Thoracic aorta (tissue), 2 donors: ENCODE data around the gene UBL7. TPM values are rescaled to one million over a fixed set of nuclear protein-coding genes. Genes with fewer than 3 reads are reported as not detected.

Experiments
- ATAC-seq: fragments of 150-250 bp; one replicate; pipeline ENCODE4 v1.8.0; 2017; ENCODE audit warnings: low read depth; ENCODE audit not compliant: insufficient number of reproducible peaks, low FRiP score
- DNase-seq: peaks from one replicate; pipeline ENCODE4 v3.0.0-alpha.2; 2020; ENCODE audit warnings: low spot score
- H3K27ac ChIP-seq, 2 donors: fragments of 200-600 bp; sonication (generic); 1 replicate in 1 of 2; 2 replicates in 1 of 2; pipeline ENCODE4 v1.5.1; 2016; ENCODE audit warnings: mild to moderate bottlenecking in 2 of 2, moderate library complexity in 2 of 2
- H3K27me3 ChIP-seq: fragments of 200-600 bp; sonication (generic); replicated peaks from 2 replicates; pipeline ENCODE4 v1.6.0; 2016; ENCODE audit warnings: mild to moderate bottlenecking; ENCODE audit not compliant: insufficient read depth
- H3K36me3 ChIP-seq: fragments of 200-600 bp; sonication (generic); one replicate; pipeline ENCODE4 v1.5.1; 2016
- H3K4me1 ChIP-seq, 2 donors: fragments of 200-600 bp; sonication (generic); 1 replicate in 1 of 2; 2 replicates in 1 of 2; pipeline versions ENCODE4 v1.5.1 to v1.6.0; 2016; ENCODE audit warnings: low read depth in 2 of 2, mild to moderate bottlenecking in 1 of 2; ENCODE audit not compliant: control insufficient read depth in 1 of 2
- H3K4me3 ChIP-seq: fragments of 200-600 bp; sonication (generic); 2 replicates; pipeline ENCODE4 v1.5.1; 2016; ENCODE audit warnings: mild to moderate bottlenecking
- H3K9me3 ChIP-seq: fragments of 200-600 bp; sonication (generic); 2 replicates; pipeline ENCODE4 v1.5.1; 2016
- total RNA-seq, 2 donors: library from RNA; depleted of rRNA; stranded (reverse); fragments of >200 nt; gene quantifications; one replicate each; pipeline versions ENCODE4 v1.1.0 to v1.2.3, GENCODE V29; 2016
- TF ChIP-seq, protein P1 (sequence below): fragments of 200-600 bp; sonication (generic); IDR thresholded peaks from one replicate; pipeline ENCODE4 v1.5.1; 2019; ENCODE audit warnings: antibody characterized with exemption

The UBL7 gene
- total RNA-seq, 2 donors from 2014 or later, result 41.1 to 70.5 TPM

- Histone ChIP-seq H3K4me1 (no peaks in the 10 kb centered on the region), H3K27ac (no peak overlapping the region), H3K9me3 (no peaks in the 10 kb centered on the region), H3K27me3 (no peaks in the 10 kb centered on the region), H3K4me3 (no peak overlapping the region), H3K36me3 (no peaks in the 10 kb centered on the region)
- TF ChIP-seq, protein P1, sequence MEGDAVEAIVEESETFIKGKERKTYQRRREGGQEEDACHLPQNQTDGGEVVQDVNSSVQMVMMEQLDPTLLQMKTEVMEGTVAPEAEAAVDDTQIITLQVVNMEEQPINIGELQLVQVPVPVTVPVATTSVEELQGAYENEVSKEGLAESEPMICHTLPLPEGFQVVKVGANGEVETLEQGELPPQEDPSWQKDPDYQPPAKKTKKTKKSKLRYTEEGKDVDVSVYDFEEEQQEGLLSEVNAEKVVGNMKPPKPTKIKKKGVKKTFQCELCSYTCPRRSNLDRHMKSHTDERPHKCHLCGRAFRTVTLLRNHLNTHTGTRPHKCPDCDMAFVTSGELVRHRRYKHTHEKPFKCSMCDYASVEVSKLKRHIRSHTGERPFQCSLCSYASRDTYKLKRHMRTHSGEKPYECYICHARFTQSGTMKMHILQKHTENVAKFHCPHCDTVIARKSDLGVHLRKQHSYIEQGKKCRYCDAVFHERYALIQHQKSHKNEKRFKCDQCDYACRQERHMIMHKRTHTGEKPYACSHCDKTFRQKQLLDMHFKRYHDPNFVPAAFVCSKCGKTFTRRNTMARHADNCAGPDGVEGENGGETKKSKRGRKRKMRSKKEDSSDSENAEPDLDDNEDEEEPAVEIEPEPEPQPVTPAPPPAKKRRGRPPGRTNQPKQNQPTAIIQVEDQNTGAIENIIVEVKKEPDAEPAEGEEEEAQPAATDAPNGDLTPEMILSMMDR, result no peak
- no peak for DNase-seq
- no peak for ATAC-seq
Observed at GRCh38 chr15:74413350-74414080, 47.4 kb downstream of the UBL7 start.

- ATAC-seq (no peak), DNase-seq (no peak)
- Histone ChIP-seq H3K4me1 (no peaks in the 10 kb centered on the region), H3K27me3 (no peaks in the 10 kb centered on the region), H3K4me3 (no peak overlapping the region), H3K27ac (no peak overlapping the region), H3K36me3 (no peaks in the 10 kb centered on the region), H3K9me3 (no peaks in the 10 kb centered on the region)
- TF ChIP-seq, protein P1, result no peak
Observed at GRCh38 chr15:74412159-74412558, 48.8 kb downstream of the UBL7 start.

DNA sequence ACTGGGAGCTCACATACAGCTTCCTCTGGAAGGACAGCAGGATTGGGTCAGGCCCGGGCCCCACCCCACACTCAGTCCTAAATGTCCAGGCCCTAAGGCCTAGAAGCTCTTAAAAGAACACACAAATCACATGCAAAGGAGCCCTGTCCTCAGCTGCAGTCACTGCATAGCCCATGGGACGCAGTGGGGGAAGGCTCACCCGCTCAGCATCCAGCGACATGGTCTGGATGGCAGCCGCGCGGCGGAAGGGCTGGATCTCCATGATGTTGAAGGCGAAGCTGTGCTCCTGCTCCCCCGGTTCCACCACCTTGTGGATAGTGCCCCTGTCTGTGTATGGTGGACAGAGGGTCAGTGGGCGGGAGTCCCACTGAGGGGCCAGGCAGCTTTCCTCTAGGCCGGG is 49.3 kb downstream of the UBL7 start:
- H3K27me3 ChIP-seq, result no peaks in the 10 kb centered on the region
- no peak overlapping the region for H3K4me3 ChIP-seq
- H3K36me3 ChIP-seq, result no peaks in the 10 kb centered on the region
- H3K27ac ChIP-seq, result no peak overlapping the region
- no peak for DNase-seq
- no peaks in the 10 kb centered on the region for H3K4me1 ChIP-seq
- no peak for ATAC-seq
- H3K9me3 ChIP-seq, result no peaks in the 10 kb centered on the region
- TF ChIP-seq, protein P1, result no peak

GRCh38 chr15:74410502-74410901 is 50.5 kb downstream of the UBL7 start:
- no peaks in the 10 kb centered on the region for H3K9me3 ChIP-seq
- H3K27me3 ChIP-seq, result no peaks in the 10 kb centered on the region

DNA sequence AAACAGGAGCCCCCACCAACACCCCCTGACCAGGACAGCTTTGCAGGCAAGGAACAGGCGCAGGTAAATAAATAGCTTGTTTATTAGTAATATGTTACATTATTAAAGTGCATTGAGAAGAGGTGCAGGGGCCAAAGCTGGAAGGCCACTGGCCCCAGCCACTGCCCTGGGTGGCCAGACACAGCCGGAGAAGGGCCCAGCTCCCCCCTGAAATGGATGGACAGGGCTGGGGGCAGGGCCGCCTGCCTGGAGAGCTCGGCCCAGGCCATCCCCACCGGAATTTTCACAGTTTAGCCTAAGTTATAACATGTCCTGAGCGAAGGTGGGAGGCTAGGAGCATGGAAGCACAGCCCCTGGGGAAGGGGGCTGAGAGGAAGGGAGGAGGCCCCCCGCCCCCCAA is 51.7 kb downstream of the UBL7 start:
- H3K9me3 ChIP-seq, result no peaks in the 10 kb centered on the region
- no peak overlapping the region for H3K27ac ChIP-seq
- H3K4me3 ChIP-seq, result no peak overlapping the region
- ATAC-seq, result no peak
- no peak for DNase-seq
- no peaks in the 10 kb centered on the region for H3K4me1 ChIP-seq
- no peaks in the 10 kb centered on the region for H3K36me3 ChIP-seq
- H3K27me3 ChIP-seq, result no peaks in the 10 kb centered on the region
- TF ChIP-seq, protein P1, result no peak

More at GRCh38 chr15:74410502-74410901, 50.5 kb downstream of the UBL7 start:
- ATAC-seq, result no peak
- Histone ChIP-seq H3K36me3 (no peaks in the 10 kb centered on the region), H3K4me3 (no peak overlapping the region), H3K4me1 (no peaks in the 10 kb centered on the region), H3K27ac (no peak overlapping the region)
- DNase-seq, result no peak
- TF ChIP-seq, protein P1, result no peak
